K562 (cell line): ENCODE measurements around the gene FAM83F. TPM values are rescaled to one million over a fixed set of nuclear protein-coding genes. Genes with fewer than 3 reads are reported as not detected.

Source experiments
- ATAC-seq: fragments of 200-7000 bp; cut with Tn5 transposase; 3 replicates; pipeline ENCODE4 v1.9.1; 2020; ENCODE audit warnings: moderate library complexity
- BruUV-seq: library from RNA; stranded (reverse); fragments of 400-500 nt; replicated peaks from 2 replicates; lab custom pipeline; 2021; lab: Mats Ljungman, UMichigan
- CTCF ChIA-PET: fragments of 300-600 bp; formaldehyde crosslinking; extraction: SDS; loops from one replicate; lab custom pipeline; 2021; ENCODE audit warnings: low intra/inter-chr PET ratio; lab: Yijun Ruan, JAX
- POLR2A ChIA-PET: fragments of 300-600, 350-650 bp; sonication (Branson Sonifier 250); formaldehyde crosslinking; extraction: SDS; loops from one replicate; lab custom pipeline; 2021; ENCODE audit warnings: antibody characterized with exemption, inconsistent platforms; lab: Yijun Ruan, JAX
- DNase-seq, 4 experiments: peaks; one replicate each; pipeline versions ENCODE4 v3.0.0 to v3.0.0-alpha.2; 2011 to 2018; ENCODE audit warnings: low spot score in 3 of 4, mixed read lengths in 3 of 4; ENCODE audit errors: extremely low read depth in 1 of 4
- FAIRE-seq: peaks from 2 replicates; lab custom pipeline; 2011; peaks lifted over from hg19 to GRCh38; lab: Jason Lieb, UNC
- H2AFZ ChIP-seq: 2 replicates; pipeline ENCODE4 v1.6.0; 2011; ENCODE audit warnings: low read depth, low read length, control low read depth, inconsistent platforms
- H3K27ac ChIP-seq: fragments of 200-600 bp; 3 replicates; pipeline ENCODE4 v1.8.0; 2011; ENCODE audit warnings: low read depth, mild to moderate bottlenecking, control low read depth, inconsistent platforms, low read length, moderate library complexity, mixed read lengths; ENCODE audit errors: extremely low read depth
- H3K27me3 ChIP-seq, 2 experiments: fragments of 300-600 bp in 1 of 2; 2 replicates in 1 of 2; 3 replicates in 1 of 2; pipeline versions ENCODE4 v1.6.0 to v1.8.0; 2011; ENCODE audit warnings: inconsistent platforms in 2 of 2, low read length in 2 of 2, mild to moderate bottlenecking in 1 of 2, mixed read lengths in 1 of 2, moderate library complexity in 1 of 2; ENCODE audit not compliant: control insufficient read depth in 2 of 2, insufficient read depth in 2 of 2
- H3K36me3 ChIP-seq: fragments of 300-600 bp; 3 replicates; pipeline ENCODE4 v1.8.0; 2011; ENCODE audit warnings: mild to moderate bottlenecking, low read length, inconsistent platforms; ENCODE audit not compliant: control insufficient read depth, insufficient read depth
- H3K4me1 ChIP-seq, 2 experiments: fragments of 200-600 bp in 1 of 2; replicated peaks in 1 of 2; 2 replicates in 1 of 2; 3 replicates in 1 of 2; pipeline versions ENCODE4 v1.5.1 to v1.8.0; 2011; ENCODE audit warnings: inconsistent platforms in 2 of 2, low read length in 2 of 2, mild to moderate bottlenecking in 1 of 2, mixed read lengths in 1 of 2, moderate library complexity in 1 of 2; ENCODE audit not compliant: control insufficient read depth in 2 of 2, insufficient read depth in 2 of 2
- H3K4me2 ChIP-seq: 2 replicates; pipeline ENCODE4 v1.6.1; 2011; ENCODE audit warnings: low read length, control low read depth, inconsistent platforms, mixed read lengths; ENCODE audit not compliant: insufficient read depth
- H3K4me3 ChIP-seq: fragments of 200-600 bp; sonication (generic), shearing (Covaris generic); 2 replicates; pipeline ENCODE4 v1.5.1; 2016; ENCODE audit warnings: control low read depth, inconsistent platforms
- H3K79me2 ChIP-seq: fragments of 200-600 bp; 3 replicates; pipeline ENCODE4 v1.8.0; 2011; ENCODE audit warnings: low read length, inconsistent platforms; ENCODE audit not compliant: control insufficient read depth, insufficient read depth
- H3K9ac ChIP-seq, 2 experiments: 2 replicates each; pipeline versions ENCODE4 v1.6.0 to v1.6.1; 2011; ENCODE audit warnings: low read depth in 2 of 2, low read length in 2 of 2, control low read depth in 1 of 2, inconsistent platforms in 1 of 2, mild to moderate bottlenecking in 1 of 2, mixed read lengths in 1 of 2; ENCODE audit not compliant: insufficient read depth in 1 of 2
- H3K9me1 ChIP-seq: one replicate; pipeline ENCODE4 v1.6.0; 2011; ENCODE audit warnings: inconsistent platforms, mild to moderate bottlenecking, low read length, moderate library complexity; ENCODE audit not compliant: control insufficient read depth, insufficient read depth
- H3K9me3 ChIP-seq: replicated peaks from 2 replicates; pipeline ENCODE4 v1.5.1; 2011; ENCODE audit warnings: low read depth, low read length, inconsistent platforms; ENCODE audit not compliant: control insufficient read depth, insufficient read depth
- H4K20me1 ChIP-seq: replicated peaks from 2 replicates; pipeline ENCODE4 v1.6.1; 2011; ENCODE audit warnings: low read length, inconsistent platforms, mixed read lengths; ENCODE audit not compliant: control insufficient read depth, insufficient read depth
- C11orf30 ChIP-seq: fragments of 450-650 bp; IDR thresholded peaks from 2 replicates; pipeline ENCODE4 v1.6.1; 2016; ENCODE audit warnings: low read depth, mild to moderate bottlenecking
- DPF2 ChIP-seq: fragments of 450-650 bp; IDR thresholded peaks from 2 replicates; pipeline ENCODE4 v1.6.1; 2016
- FOXK1 ChIP-seq: sonication (generic); formaldehyde crosslinking; IDR thresholded peaks from 2 replicates; pipeline ENCODE4 v1.8.0; 2022; ENCODE audit warnings: missing genetic modification reagents, mild to moderate bottlenecking, borderline replicate concordance
- FOXO4 ChIP-seq: fragments of 450-650 bp; formaldehyde crosslinking; IDR thresholded peaks from 2 replicates; pipeline ENCODE4 v1.4.0; 2020; ENCODE audit warnings: mild to moderate bottlenecking, moderate library complexity
- FUS ChIP-seq: fragments of 200-400 bp; formaldehyde crosslinking; optimal IDR thresholded peaks from 2 replicates; pipeline ENCODE3; 2017; ENCODE audit warnings: low read depth, low read length
- GMEB1 ChIP-seq: fragments of 250-450 bp; sonication (Bioruptor Pico); IDR thresholded peaks from 2 replicates; pipeline ENCODE4 v1.4.0; 2020; ENCODE audit warnings: mild to moderate bottlenecking
- MEF2A ChIP-seq: IDR thresholded peaks from 2 replicates; pipeline ENCODE4 v1.6.1; 2011; ENCODE audit warnings: low read depth, mild to moderate bottlenecking, low read length, moderate library complexity; ENCODE audit not compliant: control insufficient read depth
- PHB2 ChIP-seq: fragments of 450-650 bp; IDR thresholded peaks from 2 replicates; pipeline ENCODE4 v1.6.1; 2017; ENCODE audit warnings: low read depth
- RBM25 ChIP-seq: fragments of 200-400 bp; formaldehyde crosslinking; IDR thresholded peaks from 2 replicates; pipeline ENCODE4 v1.6.1; 2018; ENCODE audit warnings: low read length, low read depth, moderate library complexity; ENCODE audit not compliant: severe bottlenecking
- TAF9B ChIP-seq: fragments of 450-650 bp; IDR thresholded peaks from 2 replicates; pipeline ENCODE4 v1.6.1; 2018; ENCODE audit warnings: mild to moderate bottlenecking; ENCODE audit not compliant: partially characterized antibody
- ZNF311 ChIP-seq: fragments of 250-450 bp; sonication (Bioruptor Pico); IDR thresholded peaks from 2 replicates; pipeline ENCODE4 v1.4.0; 2020; ENCODE audit warnings: mild to moderate bottlenecking, moderate library complexity
- ZNF699 ChIP-seq: fragments of 250-450 bp; sonication (Bioruptor Pico); IDR thresholded peaks from 2 replicates; pipeline ENCODE4 v1.8.0; 2021; ENCODE audit warnings: mild to moderate bottlenecking, moderate library complexity; ENCODE audit not compliant: insufficient replicate concordance
- ZNF764 ChIP-seq: fragments of 250-450 bp; sonication (Bioruptor Pico); IDR thresholded peaks from 2 replicates; pipeline ENCODE4 v1.4.0; 2020; ENCODE audit warnings: low read depth, mild to moderate bottlenecking, moderate library complexity
- ZNF77 ChIP-seq: fragments of 250-450 bp; sonication (Bioruptor Pico); IDR thresholded peaks from 2 replicates; pipeline ENCODE4 v1.5.0; 2020
- WGBS: fragments of 100-300 bp; shearing (Covaris generic); methylation state at CpG from one replicate; pipeline ENCODE4 v1.1.6; 2016; ENCODE audit warnings: low coverage, mixed read lengths; ENCODE audit not compliant: insufficient coverage; ENCODE audit errors: missing lambda C conversion rate; 5-methylcytosine and 5-hydroxymethylcytosine counted together
- in situ Hi-C: fragments of 300-500 bp; cut with MboI; formaldehyde crosslinking; loops from 4 replicates; pipeline ENCODE4 v1.15.0; 2018; ENCODE audit warnings: inconsistent platforms, mixed read lengths
- intact Hi-C: fragments of 100-400 bp; cut with micrococcal nuclease; formaldehyde crosslinking; loops from 2 replicates; pipeline ENCODE4 v1.14.2; 2022
- polyA plus RNA-seq, 8 experiments: library from polyadenylated mRNA; depleted of rRNA in 4 of 8; stranded (reverse) in 5 of 8; unstranded in 3 of 8; fragments of >200 nt; fragmentation: Nextera tagmentation in 2 of 8; fragmentation: Illumina TruSeq in 1 of 8; extraction: Ambion mirVana in 2 of 8; extraction: Trizol in 1 of 8; gene quantifications; 2 replicates each; pipeline versions ENCODE4 v1.2.1 to v1.2.3, GENCODE V29; 2011 to 2014; ENCODE audit warnings: inconsistent platforms in 1 of 8, missing spikeins in 1 of 8
- total RNA-seq, 7 experiments: library from RNA; depleted of rRNA in 6 of 7; stranded (reverse); fragments of >200 nt in 6 of 7; fragmentation: Illumina TruSeq in 2 of 7; extraction: Trizol in 2 of 7; gene quantifications; 2 replicates each; pipeline versions ENCODE4 v1.2.1 to v1.2.3, GENCODE V29; 2011 to 2021; ENCODE audit warnings: low replicate concordance in 1 of 7

FAM83F gene
- total and polyA plus RNA-seq, 9 of the 15 experiments (the other 6 are each of a cell fraction or from before 2014, with no cell fraction given), result under 0.01 to 0.13 (median 0.04) TPM; not detected in 1

- TF ChIP-seq ZNF764 (CRISPR knock-in tag) (no peak), RBM25 (no peak)
- TF ChIP-seq, all 486 proteins: peak for 0
Observed at GRCh38 chr22:40029189-40029890, 34.6 kb downstream of the FAM83F start (continued).

- FAIRE-seq, result no peak
- 66% methylated on average over 8 of the region's 13 CpGs for WGBS
- TF ChIP-seq PHB2 (no peak), C11orf30 (no peak), FOXK1 (CRISPR knock-in tag) (no peak), FUS (no peak), ZNF311 (CRISPR knock-in tag) (no peak), MEF2A (no peak), DPF2 (no peak), FOXO4 (no peak), TAF9B (no peak), GMEB1 (CRISPR knock-in tag) (no peak), ZNF699 (CRISPR knock-in tag) (no peak), ZNF77 (CRISPR knock-in tag) (no peak)
- Histone ChIP-seq H3K4me1 (peaks cover 10 to 16% of the 10 kb centered on the region in 2 experiments; a peak in 3 of 5 replicates), H4K20me1 (no peaks in the 10 kb centered on the region; the same call in 1 of the 2 replicates), H3K9me1 (no peaks in the 10 kb centered on the region), H3K27ac (no peak overlapping the region), H3K9ac (peak overlapping the region in 1 of 2 experiments; percentile 65; a peak in 2 of 4 replicates), H3K36me3 (no peaks in the 10 kb centered on the region), H3K4me2 (no peak overlapping the region), H3K79me2 (no peaks in the 10 kb centered on the region), H3K4me3 (no peak overlapping the region), H3K9me3 (no peaks in the 10 kb centered on the region), H2AFZ (peak overlapping the region; percentile 56), H3K27me3 (no peaks in the 10 kb centered on the region)
- in situ Hi-C loops, result loop anchor here (5.0 to 10.0 kb wide), 2 partner anchors 488 to 865 kb away; no protein-coding TSS in a partner anchor
- BruUV-seq, result no TSS peak
- DNase-seq, result no peak
- intact Hi-C loops, result no loop called here
- ChIA-PET POLR2A (interaction anchor here (0.6 to 0.7 kb wide), 3 partner anchors 29 to 242 kb away, joined by 3 to 4 read pairs (median 4); no protein-coding TSS in a partner anchor), CTCF (no interaction called here)
- no peak for ATAC-seq
Observed at GRCh38 chr22:40030026-40030757, 35.4 kb downstream of the FAM83F start.
